ENCODE measurements around the gene OOSP3.

GRCh38 chr11:59901306-59901705 lies 22.7 kb downstream of the OOSP3 start:
- TF ChIP-seq EZH2 (IDR thresholded peaks at IDR 0.05; ENCODE audit: borderline replicate concordance, low read depth, low read length, severe bottlenecking) (no peak), CTCF (IDR thresholded peaks at IDR 0.05; ENCODE audit: borderline replicate concordance, extremely low read depth, low read length, poor library complexity, severe bottlenecking) (no peak)

Measured in DND-41 (cell line).